Uterus (tissue), 4 donors: ENCODE data around the gene TINCR. TPM values are rescaled to one million over a fixed set of nuclear protein-coding genes. Genes with fewer than 3 reads are reported as not detected.

ENCODE experiments used
- DNase-seq, 2 donors: peaks; one replicate each; pipeline ENCODE4 v3.0.0-alpha.2; 2019 to 2020
- H3K27ac ChIP-seq, 2 donors: fragments of 200-600 bp; sonication (generic); 1 replicate in 1 of 2; 2 replicates in 1 of 2; pipeline ENCODE4 v1.5.1; 2016 to 2018
- H3K27me3 ChIP-seq, 2 donors: fragments of 200-600 bp; sonication (generic); one replicate each; pipeline ENCODE4 v1.5.1; 2018 to 2019; ENCODE audit warnings: control low read depth in 1 of 2
- H3K36me3 ChIP-seq, 2 donors: fragments of 200-600 bp; sonication (generic); one replicate each; pipeline ENCODE4 v1.5.1; 2019; ENCODE audit warnings: control low read depth in 1 of 2
- H3K4me1 ChIP-seq, 2 donors: fragments of 200-600 bp; sonication (generic); one replicate each; pipeline ENCODE4 v1.5.1; 2018 to 2019; ENCODE audit warnings: control low read depth in 1 of 2
- H3K4me3 ChIP-seq, 2 donors: fragments of 200-600 bp; sonication (generic); 1 replicate in 1 of 2; 2 replicates in 1 of 2; pipeline ENCODE4 v1.5.1; 2018 to 2019; ENCODE audit warnings: mild to moderate bottlenecking in 1 of 2
- H3K9me3 ChIP-seq, 2 donors: fragments of 200-600 bp; sonication (generic); one replicate each; pipeline ENCODE4 v1.5.1; 2019; ENCODE audit warnings: control low read depth in 1 of 2
- POLR2A ChIP-seq, 2 donors: fragments of 450-650 bp; IDR thresholded peaks; one replicate each; pipeline ENCODE4 v1.6.1; 2016; ENCODE audit warnings: antibody characterized with exemption in 2 of 2, mild to moderate bottlenecking in 1 of 2, moderate library complexity in 1 of 2
- intact Hi-C: fragments of 100-400 bp; cut with DNase I; formaldehyde crosslinking; loops from one replicate; pipeline ENCODE4 v1.15.1; 2023; ENCODE audit warnings: low total_unique reads
- total RNA-seq, 4 donors: library from RNA; depleted of rRNA in 3 of 4; stranded (reverse); fragments of >200 nt in 3 of 4; gene quantifications; one replicate each; pipeline versions ENCODE4 v1.1.0 to v1.2.4, GENCODE V29; 2014 to 2023
- TF ChIP-seq, protein P1 (sequence below), 4 experiments: fragments of 200-600 bp in 2 of 4; fragments of 450-650 bp in 2 of 4; sonication (generic) in 2 of 4; IDR thresholded peaks; one replicate each; pipeline ENCODE4 v1.5.1; 2016 to 2019; ENCODE audit warnings: antibody characterized with exemption in 4 of 4, mild to moderate bottlenecking in 2 of 4, moderate library complexity in 1 of 4
- donor health status: DM: yes; HTN: yes; CAD: no.

TINCR gene
- total RNA-seq, 4 donors from 2014 or later: 1.2 to 5.3 TPM; not detected in 2

GRCh38 chr19:5603626-5604025, 35.9 kb upstream of the TINCR start:
- TF ChIP-seq, protein P1, sequence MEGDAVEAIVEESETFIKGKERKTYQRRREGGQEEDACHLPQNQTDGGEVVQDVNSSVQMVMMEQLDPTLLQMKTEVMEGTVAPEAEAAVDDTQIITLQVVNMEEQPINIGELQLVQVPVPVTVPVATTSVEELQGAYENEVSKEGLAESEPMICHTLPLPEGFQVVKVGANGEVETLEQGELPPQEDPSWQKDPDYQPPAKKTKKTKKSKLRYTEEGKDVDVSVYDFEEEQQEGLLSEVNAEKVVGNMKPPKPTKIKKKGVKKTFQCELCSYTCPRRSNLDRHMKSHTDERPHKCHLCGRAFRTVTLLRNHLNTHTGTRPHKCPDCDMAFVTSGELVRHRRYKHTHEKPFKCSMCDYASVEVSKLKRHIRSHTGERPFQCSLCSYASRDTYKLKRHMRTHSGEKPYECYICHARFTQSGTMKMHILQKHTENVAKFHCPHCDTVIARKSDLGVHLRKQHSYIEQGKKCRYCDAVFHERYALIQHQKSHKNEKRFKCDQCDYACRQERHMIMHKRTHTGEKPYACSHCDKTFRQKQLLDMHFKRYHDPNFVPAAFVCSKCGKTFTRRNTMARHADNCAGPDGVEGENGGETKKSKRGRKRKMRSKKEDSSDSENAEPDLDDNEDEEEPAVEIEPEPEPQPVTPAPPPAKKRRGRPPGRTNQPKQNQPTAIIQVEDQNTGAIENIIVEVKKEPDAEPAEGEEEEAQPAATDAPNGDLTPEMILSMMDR (IDR thresholded peaks at IDR 0.05): no peak
- TF ChIP-seq POLR2A (IDR thresholded peaks at IDR 0.05): no peak
- H3K4me3 ChIP-seq: no peak overlapping the region
- no peaks in the 10 kb centered on the region for H3K36me3 ChIP-seq
- no peaks in the 10 kb centered on the region for H3K9me3 ChIP-seq
- no peak overlapping the region for H3K27ac ChIP-seq
- no peaks in the 10 kb centered on the region for H3K4me1 ChIP-seq
- H3K27me3 ChIP-seq: no peaks in the 10 kb centered on the region
- no peak for DNase-seq
- intact Hi-C loops: no loop called here

DNA sequence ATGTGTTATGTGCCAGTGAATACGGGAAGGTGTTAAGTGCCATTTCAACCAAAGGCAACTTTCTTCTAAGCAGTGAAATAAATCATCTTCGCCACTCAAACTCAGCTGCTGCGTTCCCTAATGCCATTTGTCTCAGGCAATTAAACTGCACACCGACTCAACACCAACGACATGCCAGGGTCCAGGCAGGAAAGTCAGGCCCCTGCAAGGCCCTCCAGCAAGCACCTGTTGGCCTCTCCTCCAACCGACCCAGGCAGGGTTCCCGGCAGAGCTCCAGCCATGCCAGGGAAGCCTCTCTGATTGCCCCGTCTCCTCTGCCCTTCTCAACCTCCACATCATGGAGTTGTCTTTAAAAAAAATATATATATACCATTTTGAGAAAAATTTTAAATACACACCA, 33.0 kb upstream of the TINCR start:
- TF ChIP-seq, protein P1 (IDR thresholded peaks at IDR 0.05): no peak
- TF ChIP-seq POLR2A (IDR thresholded peaks at IDR 0.05): no peak
- Histone ChIP-seq H3K27me3 (no peaks in the 10 kb centered on the region), H3K4me3 (no peak overlapping the region), H3K9me3 (no peaks in the 10 kb centered on the region), H3K4me1 (no peaks in the 10 kb centered on the region), H3K36me3 (no peaks in the 10 kb centered on the region), H3K27ac (no peak overlapping the region)
- intact Hi-C loops: no loop called here
- DNase-seq: no peak

DNA sequence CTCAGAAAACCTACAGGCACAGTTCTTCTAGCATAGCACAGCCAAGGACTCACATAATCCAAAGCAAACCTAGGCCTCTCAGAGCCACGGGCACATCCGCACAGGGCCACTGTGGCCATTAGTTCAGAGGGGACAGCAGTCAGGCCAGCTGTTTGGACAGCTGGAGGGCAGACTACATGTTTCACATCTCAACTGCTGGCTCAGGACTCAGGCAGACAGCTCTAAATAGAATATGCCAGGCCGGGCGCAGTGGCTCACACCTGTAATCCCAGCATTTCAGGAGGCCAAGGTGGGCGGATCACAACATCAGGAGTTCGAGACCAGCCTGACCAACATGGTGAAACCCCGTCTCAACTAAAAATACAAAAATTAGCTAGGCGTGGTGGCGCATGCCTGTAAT, 28.0 kb upstream of the TINCR start:
- no peak for DNase-seq
- intact Hi-C loops: no loop called here
- Histone ChIP-seq H3K4me1 (no peaks in the 10 kb centered on the region), H3K4me3 (no peak overlapping the region), H3K27ac (no peak overlapping the region), H3K36me3 (no peaks in the 10 kb centered on the region), H3K9me3 (no peaks in the 10 kb centered on the region), H3K27me3 (no peaks in the 10 kb centered on the region)
- no peak for TF ChIP-seq POLR2A (IDR thresholded peaks at IDR 0.05)
- TF ChIP-seq, protein P1 (IDR thresholded peaks at IDR 0.05): no peak

DNA sequence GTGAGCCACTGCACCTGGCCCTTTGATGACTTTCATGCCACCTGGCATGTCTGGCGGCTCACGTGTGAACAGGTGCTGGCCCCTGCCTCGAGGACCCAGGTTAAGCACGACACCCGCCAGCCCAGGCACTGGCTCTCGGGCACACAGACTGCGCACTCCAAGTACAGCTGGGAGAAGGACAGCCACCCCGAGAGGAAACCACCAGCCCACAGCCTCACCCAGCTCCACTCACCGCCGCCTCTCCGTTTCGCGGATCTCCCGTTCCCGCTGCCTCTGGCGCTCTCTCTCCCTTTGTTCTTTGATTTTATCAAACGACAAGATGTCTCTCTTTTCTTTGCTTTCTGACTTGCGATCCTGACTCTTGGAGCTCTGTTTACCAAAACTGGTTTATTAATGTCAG, 27.4 kb upstream of the TINCR start:
- H3K27ac ChIP-seq: no peak overlapping the region
- TF ChIP-seq, protein P1 (IDR thresholded peaks at IDR 0.05): no peak
- no peak for TF ChIP-seq POLR2A (IDR thresholded peaks at IDR 0.05)
- H3K4me1 ChIP-seq: no peaks in the 10 kb centered on the region
- H3K27me3 ChIP-seq: no peaks in the 10 kb centered on the region
- H3K9me3 ChIP-seq: no peaks in the 10 kb centered on the region
- no peak overlapping the region for H3K4me3 ChIP-seq
- H3K36me3 ChIP-seq: no peaks in the 10 kb centered on the region
- DNase-seq: no peak
- intact Hi-C loops: no loop called here

- Histone ChIP-seq H3K4me1 (no peaks in the 10 kb centered on the region), H3K27me3 (no peaks in the 10 kb centered on the region), H3K36me3 (no peaks in the 10 kb centered on the region), H3K27ac (no peak overlapping the region), H3K4me3 (no peak overlapping the region), H3K9me3 (no peaks in the 10 kb centered on the region)
- TF ChIP-seq, protein P1 (IDR thresholded peaks at IDR 0.05): no peak
- no peak for TF ChIP-seq POLR2A (IDR thresholded peaks at IDR 0.05)
- intact Hi-C loops: no loop called here
- DNase-seq: no peak
Observed at GRCh38 chr19:5594521-5594950, 26.8 kb upstream of the TINCR start.
